Measurements from ENCODE around the gene NOS1AP.
A peak's percentile ranks its signal among the peaks of the same experiment; 100 is the strongest.
"Not testable (repeated sequence)": the region's sequence is repeated elsewhere in the genome, so short reads cannot be mapped to it uniquely, and the experiment has no call there.

NOS1AP gene

DNA sequence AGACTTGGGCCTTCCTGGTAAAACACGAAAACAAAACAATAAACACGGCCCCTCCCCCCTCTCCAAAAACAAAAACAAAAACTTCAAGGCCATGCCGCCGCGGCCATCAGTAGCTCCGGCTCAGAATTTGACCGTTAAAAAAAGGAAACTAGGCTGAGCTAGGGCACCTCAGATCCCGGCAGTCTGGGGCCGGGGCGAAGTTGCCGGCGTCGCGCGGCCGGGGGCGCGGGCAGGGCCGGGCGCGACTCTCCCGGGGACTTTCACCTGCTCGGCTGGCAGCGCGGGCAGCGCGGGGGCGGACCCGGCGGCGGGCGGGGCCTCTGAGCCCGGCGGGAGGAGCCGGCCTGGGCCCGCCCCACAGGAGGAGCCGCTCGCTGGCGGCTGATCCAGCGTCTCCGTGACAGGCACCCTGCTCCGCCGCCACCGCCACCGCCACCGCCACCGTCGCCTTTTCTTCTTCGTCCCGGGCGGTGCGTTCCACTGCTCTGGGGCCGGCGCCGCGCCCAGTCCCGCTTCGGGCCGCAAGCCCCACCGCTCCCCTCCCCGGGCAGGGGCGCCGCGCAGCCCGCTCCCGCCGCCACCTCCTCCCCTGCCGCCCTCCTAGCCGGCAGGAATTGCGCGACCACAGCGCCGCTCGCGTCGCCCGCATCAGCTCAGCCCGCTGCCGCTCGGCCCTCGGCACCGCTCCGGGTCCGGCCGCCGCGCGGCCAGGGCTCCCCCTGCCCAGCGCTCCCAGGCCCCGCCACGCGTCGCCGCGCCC is at the start of gene NOS1AP:
TSS of gene NOS1AP (plus strand) at position 358 of the 760 bp plus-strand sequence. CDS start 487 bp downstream, outside the sequence.
- DNase-seq = peak; percentile 79

GRCh38 chr1:162020150-162020549 is 49.3 kb upstream of the NOS1AP start:
- no peak for DNase-seq

DNA sequence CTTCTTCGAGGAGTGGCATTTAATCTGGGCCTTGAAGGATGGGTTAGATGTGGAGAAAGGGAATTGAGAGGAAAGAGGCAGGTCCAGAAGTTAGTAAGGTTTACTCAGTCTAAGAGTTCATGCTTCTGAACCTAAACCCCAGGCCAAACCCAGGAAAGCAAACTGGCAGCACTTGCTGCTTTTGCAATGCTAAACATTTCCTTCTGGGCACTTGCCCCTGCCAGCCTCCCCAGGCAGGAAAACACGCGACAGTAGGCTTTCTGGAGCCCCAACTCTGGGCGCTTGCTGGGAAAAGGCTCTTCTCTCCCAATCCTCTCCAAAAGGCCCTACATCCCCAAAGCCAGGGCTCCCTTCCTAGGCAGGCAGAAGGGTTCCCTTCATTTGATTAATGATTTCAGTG is 48.4 kb upstream of the NOS1AP start:
- DNase-seq = no peak

- DNase-seq = no peak
These were observed 46.9 kb upstream of the NOS1AP start for GRCh38 chr1:162022626-162023025.

DNA sequence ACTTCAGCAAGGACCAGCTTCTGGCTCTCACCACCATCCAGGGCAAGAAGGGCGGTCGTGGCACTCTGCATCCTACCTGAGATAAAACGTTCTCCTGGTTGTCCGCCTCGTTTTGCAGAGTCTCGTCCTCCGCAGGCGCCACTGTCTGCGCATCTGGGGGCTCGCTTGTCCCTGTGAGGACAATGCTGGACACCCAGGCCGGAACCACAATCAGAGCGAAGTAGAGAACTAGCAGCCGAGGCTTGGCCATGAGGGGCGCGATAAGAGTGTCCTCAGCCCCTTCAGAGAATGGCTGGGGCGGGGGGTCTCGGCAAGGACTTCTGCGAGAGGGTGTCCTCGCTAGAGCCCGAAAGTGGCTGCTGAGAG is 46.3 kb upstream of the NOS1AP start:
- DNase-seq = no peak

GRCh38 chr1:162023547-162024501 is 45.7 kb upstream of the NOS1AP start, which contains the start of gene OLFML2B:
Gene OLFML2B (minus strand): TSS chr1:162023869. CDS start chr1:162023430, 439 bp downstream.
- peak; percentile 65 for DNase-seq

DNA sequence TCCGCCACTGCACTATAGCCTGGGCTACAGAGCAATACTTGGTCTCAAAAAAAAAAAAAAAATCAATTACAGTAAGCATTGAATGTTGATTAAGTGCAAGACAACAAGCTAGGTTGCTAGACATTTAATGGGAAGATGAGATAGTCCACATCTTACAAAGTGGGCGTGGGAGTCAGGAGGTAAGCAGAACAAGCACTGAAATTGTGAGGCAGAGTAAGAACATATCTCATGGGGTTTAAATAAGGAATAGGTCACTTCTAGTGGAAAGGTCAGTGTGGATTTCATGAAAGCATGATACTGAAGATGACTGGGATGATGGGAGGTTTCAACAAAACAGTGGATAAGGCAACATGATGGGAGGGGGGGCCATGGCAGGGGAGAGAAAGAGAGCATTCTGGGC is 44.0 kb upstream of the NOS1AP start:
- DNase-seq = no peak

- DNase-seq = no peak
These were observed 42.6 kb upstream of the NOS1AP start for GRCh38 chr1:162026881-162027280.

DNA sequence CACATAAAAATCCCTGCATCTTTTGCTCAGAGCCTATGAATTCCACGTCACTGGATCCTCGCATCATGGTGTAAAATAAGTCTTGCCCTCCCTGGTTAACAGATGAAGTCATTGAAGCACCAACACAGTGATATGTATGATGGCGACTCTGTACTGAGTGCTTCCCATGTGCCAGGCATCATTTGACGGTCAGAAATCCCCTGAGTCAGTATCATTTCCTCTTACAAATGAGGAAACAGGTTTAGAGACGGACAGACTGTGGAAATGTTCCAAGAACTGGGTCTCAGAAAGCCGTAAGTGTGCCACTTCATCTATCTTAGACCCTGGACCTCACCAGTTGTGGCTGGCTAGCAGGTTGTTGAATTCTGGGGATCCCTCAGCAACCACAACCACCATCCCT is 40.8 kb upstream of the NOS1AP start:
- DNase-seq = no peak

- no peak for DNase-seq
These were observed 40.3 kb upstream of the NOS1AP start for GRCh38 chr1:162029157-162029556.

DNA sequence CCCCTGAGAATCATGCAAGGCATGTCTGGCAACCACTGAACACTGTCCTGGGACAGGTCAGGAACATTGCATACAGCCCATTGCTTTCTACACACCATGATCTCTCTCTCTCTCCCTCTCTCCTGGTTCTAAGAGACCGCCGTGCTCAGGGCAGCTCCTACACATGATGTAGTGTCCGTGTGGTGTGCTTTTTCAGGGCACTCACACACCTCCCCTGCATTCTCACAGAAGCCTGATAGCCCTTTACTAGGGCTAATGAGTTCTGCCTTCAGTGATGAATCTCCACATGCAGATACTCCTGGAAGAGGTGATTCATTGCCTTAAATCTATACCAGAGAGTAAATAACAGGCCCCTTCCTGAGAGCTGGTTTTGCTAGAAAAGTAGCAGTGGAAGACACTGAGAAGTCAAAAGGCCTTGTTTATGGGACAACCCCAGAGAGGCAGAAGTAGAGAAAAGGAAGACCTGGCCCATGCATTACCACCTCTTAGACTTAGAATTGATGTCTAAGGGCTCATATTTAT is 38.7 kb upstream of the NOS1AP start:
- no peak for DNase-seq

- no peak for DNase-seq
These were observed 36.1 kb upstream of the NOS1AP start for GRCh38 chr1:162033428-162033827.

GRCh38 chr1:162035241-162035640 is 34.2 kb upstream of the NOS1AP start:
- DNase-seq = no peak

DNA sequence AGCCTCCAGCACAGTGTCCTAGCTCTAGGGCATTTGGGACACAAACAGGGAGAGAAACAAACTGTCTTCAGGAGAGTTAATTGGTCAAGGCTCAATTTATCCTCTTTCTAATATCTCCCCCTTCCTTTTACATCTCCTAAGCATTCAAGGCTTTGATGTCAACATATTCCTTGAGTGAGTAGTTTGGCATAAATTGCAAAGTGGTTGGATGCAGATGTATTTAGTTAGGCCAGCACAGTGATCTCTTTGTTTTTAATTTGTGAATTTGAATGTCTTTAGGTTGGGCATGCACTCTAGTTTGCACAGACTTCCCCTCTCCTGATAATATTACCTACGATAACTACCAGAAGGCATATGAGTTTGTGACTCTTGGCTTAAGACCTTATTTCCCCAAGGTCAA is 33.3 kb upstream of the NOS1AP start:
- no peak for DNase-seq

GRCh38 chr1:162038624-162039023 is 30.9 kb upstream of the NOS1AP start:
- DNase-seq = no peak

DNA sequence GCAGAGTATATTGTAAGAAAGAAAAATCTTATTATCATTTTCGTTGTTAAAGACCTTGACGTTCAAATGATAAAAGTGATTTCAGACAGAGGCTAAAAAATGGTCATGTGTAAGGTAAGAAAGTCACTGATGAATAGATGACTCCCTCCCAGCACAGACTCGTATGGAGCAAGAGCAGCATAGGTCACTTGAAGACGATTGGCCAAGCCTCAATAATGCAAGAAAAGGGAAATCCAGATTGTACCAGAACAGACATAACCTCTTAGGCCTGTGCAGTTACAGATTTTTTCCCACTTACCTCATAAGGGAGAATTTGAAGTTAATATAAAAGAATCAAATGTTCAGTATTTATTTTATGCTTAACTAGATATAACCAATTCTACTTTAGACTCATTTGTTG is 29.5 kb upstream of the NOS1AP start:
- DNase-seq = no peak

- no peak for DNase-seq
These were observed 28.8 kb upstream of the NOS1AP start for GRCh38 chr1:162040657-162041056.

DNA sequence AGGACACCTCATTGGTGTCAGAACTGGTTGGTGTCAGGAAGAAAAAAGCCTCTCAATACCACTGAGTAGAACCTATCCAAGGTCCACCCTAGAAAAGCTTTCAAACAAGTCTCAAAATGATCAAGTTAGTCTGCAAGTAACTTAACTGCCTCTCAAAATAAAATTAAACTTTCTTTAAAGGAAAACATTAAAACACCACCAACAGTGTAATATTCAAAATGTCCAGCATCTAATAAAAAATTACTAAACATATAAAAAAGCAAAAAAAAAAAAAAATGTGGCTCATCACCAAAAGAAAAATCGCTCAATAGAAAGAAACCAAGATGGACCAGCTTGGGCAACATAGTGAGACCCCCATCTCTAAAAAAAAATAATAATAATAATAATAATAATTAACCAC is 27.1 kb upstream of the NOS1AP start:
- no peak for DNase-seq

DNA sequence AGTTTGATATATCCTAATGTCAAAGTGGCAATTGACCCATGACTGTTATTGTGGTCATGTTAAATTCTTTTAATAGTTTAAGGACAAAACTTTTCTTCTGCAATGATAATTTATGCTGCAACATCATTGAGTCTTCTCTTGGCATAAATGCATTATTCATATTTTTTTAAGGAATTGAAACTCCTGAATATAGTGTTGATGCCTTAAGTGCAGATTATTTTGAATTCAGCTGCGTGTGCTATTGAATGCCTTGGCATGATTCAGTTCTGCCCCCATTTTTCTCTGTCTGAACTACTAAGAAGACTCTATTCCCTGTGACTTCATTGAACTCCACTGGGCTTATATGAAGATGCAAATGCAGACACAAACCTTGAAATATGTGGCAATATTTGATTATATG is 22.6 kb upstream of the NOS1AP start:
- DNase-seq = no peak

DNA sequence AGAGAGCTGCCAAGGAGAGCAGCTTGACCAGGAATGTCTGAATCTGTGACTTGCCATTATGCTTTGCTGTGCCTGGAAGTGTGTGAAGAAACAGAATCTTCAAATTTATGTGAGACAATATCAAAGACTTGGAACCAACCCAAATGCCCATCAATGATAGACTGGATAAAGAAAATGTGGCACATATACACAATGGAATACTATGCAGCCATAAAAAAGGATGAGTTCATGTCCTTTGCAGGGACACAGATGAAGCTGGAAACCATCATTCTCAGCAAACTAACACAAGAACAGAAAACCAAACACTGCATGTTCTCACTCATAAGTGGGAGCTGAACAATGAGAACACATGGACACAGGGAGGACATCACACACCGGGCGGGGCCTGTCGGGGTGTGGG is 15.5 kb upstream of the NOS1AP start:
- not testable (repeated sequence) for DNase-seq

DNA sequence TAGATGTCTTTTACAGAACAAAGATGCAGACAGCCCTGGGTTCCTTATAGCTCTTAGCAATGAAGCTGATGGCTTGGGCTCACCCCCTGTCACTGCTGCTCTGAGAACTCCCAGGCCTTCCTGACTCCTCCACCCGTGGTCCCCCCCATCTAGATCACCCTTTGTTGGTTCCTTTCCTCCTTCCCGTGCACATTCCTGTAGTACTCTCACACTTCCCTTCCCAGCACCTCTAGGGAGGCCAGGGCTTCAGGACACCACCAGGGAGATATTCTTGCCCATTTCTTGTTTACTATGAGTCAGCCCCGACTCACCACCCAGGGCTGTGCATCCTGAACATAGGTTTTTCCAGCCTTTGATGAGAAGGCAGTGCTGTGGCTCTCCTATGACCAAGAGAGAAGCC is 14.4 kb upstream of the NOS1AP start:
- no peak for DNase-seq

- DNase-seq = peak; percentile 43
These were observed 13.4 kb upstream of the NOS1AP start for GRCh38 chr1:162056043-162056442.

GRCh38 chr1:162056579-162056978 is 12.9 kb upstream of the NOS1AP start:
- no peak for DNase-seq

DNA sequence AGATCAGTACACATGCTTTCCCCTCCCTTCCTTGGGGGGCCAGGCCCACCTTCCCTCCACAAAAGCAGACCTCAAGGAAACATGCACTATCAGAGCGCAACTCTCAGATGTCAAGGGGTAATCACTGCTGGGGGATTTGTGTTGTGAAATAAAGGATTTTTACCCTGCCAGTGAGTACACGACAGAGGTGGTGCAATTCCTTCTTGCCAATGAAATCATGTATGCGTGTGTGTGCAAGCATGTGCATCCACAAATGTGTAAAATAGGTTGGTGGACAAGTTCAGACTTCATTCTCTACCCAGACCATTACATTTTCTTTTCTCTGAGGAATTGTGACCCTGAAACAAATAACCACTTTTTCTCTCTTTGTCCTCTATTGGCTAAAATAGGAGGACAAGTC is 9.8 kb upstream of the NOS1AP start:
- DNase-seq = no peak
